HG03135 (cell line): ENCODE measurements around the gene RGP1.

Source experiments
- ATAC-seq: cut with Tn5 transposase; IDR thresholded peaks from one replicate; pipeline ENCODE4 v1.9.1; 2021; ENCODE audit warnings: mild to moderate bottlenecking, moderate library complexity; ENCODE audit not compliant: unreplicated experiment

RGP1 gene

GRCh38 chr9:35767458-35767857, 18.4 kb downstream of the RGP1 start:
- ATAC-seq = no peak

GRCh38 chr9:35769763-35770162, 20.7 kb downstream of the RGP1 start:
- no peak for ATAC-seq

GRCh38 chr9:35771075-35771433, 22.0 kb downstream of the RGP1 start:
- ATAC-seq = no peak

GRCh38 chr9:35771534-35771933, 22.4 kb downstream of the RGP1 start:
- no peak for ATAC-seq

- no peak for ATAC-seq
These were observed 22.9 kb downstream of the RGP1 start for GRCh38 chr9:35771943-35772342.

GRCh38 chr9:35774907-35775635, 26.0 kb downstream of the RGP1 start:
- ATAC-seq = no peak

GRCh38 chr9:35776018-35776417, 26.9 kb downstream of the RGP1 start:
- no peak for ATAC-seq

GRCh38 chr9:35778496-35778895, 29.4 kb downstream of the RGP1 start:
- ATAC-seq = no peak

GRCh38 chr9:35781066-35781465, 32.0 kb downstream of the RGP1 start:
- ATAC-seq = no peak

GRCh38 chr9:35783418-35783817, 34.3 kb downstream of the RGP1 start:
- no peak for ATAC-seq

GRCh38 chr9:35789541-35789940, 40.5 kb downstream of the RGP1 start:
- ATAC-seq = no peak

GRCh38 chr9:35790025-35790384, 40.9 kb downstream of the RGP1 start:
- no peak for ATAC-seq

GRCh38 chr9:35790385-35791296, 41.6 kb downstream of the RGP1 start:
- ATAC-seq = peak; percentile 61

GRCh38 chr9:35791297-35791921, 42.3 kb downstream of the RGP1 start, which contains the start of gene NPR2:
Gene NPR2 (plus strand): TSS chr9:35791591. CDS start chr9:35792409, 818 bp downstream.
- no peak for ATAC-seq

GRCh38 chr9:35792024-35792813, 43.1 kb downstream of the RGP1 start:
- ATAC-seq = no peak

GRCh38 chr9:35792826-35793225, 43.7 kb downstream of the RGP1 start:
- ATAC-seq = no peak

GRCh38 chr9:35793461-35793860, 44.4 kb downstream of the RGP1 start:
- ATAC-seq = no peak

- ATAC-seq = no peak
These were observed 46.6 kb downstream of the RGP1 start for GRCh38 chr9:35795695-35796094.

GRCh38 chr9:35797311-35798109, 48.4 kb downstream of the RGP1 start:
- ATAC-seq = no peak
